GM12878 (cell line): ENCODE results near the gene GPC6. TPM values are rescaled to one million over a fixed set of nuclear protein-coding genes. Genes with fewer than 3 reads are reported as not detected.

Experiments used
- ATAC-seq: fragments of 200-7000 bp; cut with Tn5 transposase; 3 replicates; pipeline ENCODE4 v1.9.1; 2020; ENCODE audit warnings: mild to moderate bottlenecking, moderate library complexity
- BruUV-seq: library from RNA; stranded (reverse); fragments of 400-500 nt; replicated peaks from 2 replicates; lab custom pipeline; 2021; lab: Mats Ljungman, UMichigan
- CTCF ChIA-PET: fragments of 300-600 bp; sonication (Branson Sonifier 250); formaldehyde crosslinking; extraction: SDS; loops from one replicate; lab custom pipeline; 2021; ENCODE audit warnings: inconsistent platforms; lab: Yijun Ruan, JAX
- POLR2A ChIA-PET: fragments of 350-600 bp; formaldehyde crosslinking; extraction: SDS; loops from one replicate; lab custom pipeline; 2021; ENCODE audit warnings: inconsistent platforms; lab: Charles Lee
- RAD21 ChIA-PET: fragments of 300-600 bp; sonication (Branson Sonifier 250); formaldehyde crosslinking; loops from one replicate; lab custom pipeline; 2023; ENCODE audit warnings: antibody characterized with exemption; ENCODE audit not compliant: unreplicated experiment; lab: Charles Lee
- SMC1A ChIA-PET: fragments of 300-600 bp; sonication (Branson Sonifier 250); formaldehyde crosslinking; loops from one replicate; lab custom pipeline; 2023; ENCODE audit not compliant: unreplicated experiment, uncharacterized antibody; lab: Charles Lee
- DNase-seq: peaks from one replicate; pipeline ENCODE4 v3.0.0-alpha.2; 2011; ENCODE audit warnings: low read depth, low spot score
- FAIRE-seq: peaks from 3 replicates; lab custom pipeline; 2011; peaks lifted over from hg19 to GRCh38; lab: Jason Lieb, UNC
- H2AFZ ChIP-seq: 2 replicates; pipeline ENCODE4 v1.6.0; 2011; ENCODE audit warnings: low read depth, low read length, control low read depth; ENCODE audit not compliant: control insufficient read depth
- H3K27ac ChIP-seq: 2 replicates; pipeline ENCODE4 v1.5.1; 2011; ENCODE audit warnings: control low read depth; ENCODE audit not compliant: control insufficient read depth, insufficient read depth
- H3K27me3 ChIP-seq, 2 experiments: replicated peaks in 1 of 2; 2 replicates each; pipeline versions ENCODE4 v1.6.0 to v1.6.1; 2011; ENCODE audit warnings: low read length in 1 of 2; ENCODE audit not compliant: control insufficient read depth in 2 of 2, insufficient read depth in 2 of 2
- H3K36me3 ChIP-seq, 2 experiments: 2 replicates each; pipeline ENCODE4 v1.5.1; 2011; ENCODE audit warnings: low read length in 1 of 2; ENCODE audit not compliant: control insufficient read depth in 2 of 2, insufficient read depth in 2 of 2
- H3K4me1 ChIP-seq: 2 replicates; pipeline ENCODE4 v1.6.1; 2011; ENCODE audit warnings: mild to moderate bottlenecking, low read length, moderate library complexity, mixed read lengths; ENCODE audit not compliant: control insufficient read depth, insufficient read depth
- H3K4me2 ChIP-seq: 2 replicates; pipeline ENCODE4 v1.6.0; 2011; ENCODE audit warnings: control low read depth; ENCODE audit not compliant: control insufficient read depth, insufficient read depth
- H3K4me3 ChIP-seq: fragments of 200-600 bp; sonication (generic); 2 replicates; pipeline ENCODE4 v1.5.1; 2016
- H3K79me2 ChIP-seq: 2 replicates; pipeline ENCODE4 v1.6.0; 2011; ENCODE audit warnings: low read length; ENCODE audit not compliant: control insufficient read depth, insufficient read depth
- H3K9ac ChIP-seq: 2 replicates; pipeline ENCODE4 v1.8.0; 2011; ENCODE audit warnings: low read length, control low read depth, mixed read lengths; ENCODE audit not compliant: control insufficient read depth, insufficient read depth
- H3K9me3 ChIP-seq: replicated peaks from 3 replicates; pipeline ENCODE4 v1.5.1; 2011; ENCODE audit warnings: mild to moderate bottlenecking, low read length; ENCODE audit not compliant: control insufficient read depth, insufficient read depth
- H4K20me1 ChIP-seq: 2 replicates; pipeline ENCODE4 v1.6.0; 2011; ENCODE audit not compliant: control insufficient read depth, insufficient read depth
- BCL11A ChIP-seq: IDR thresholded peaks from 2 replicates; pipeline ENCODE4 v1.6.1; 2011; ENCODE audit warnings: low read depth, low read length
- CEBPB ChIP-seq, 2 experiments: fragments of 150-350 bp in 1 of 2; IDR thresholded peaks; 2 replicates each; pipeline ENCODE4 v1.6.1; 2012 to 2014; ENCODE audit warnings: low read depth in 2 of 2, low read length in 2 of 2, borderline replicate concordance in 1 of 2, inconsistent platforms in 1 of 2
- DPF2 ChIP-seq: fragments of 450-650 bp; IDR thresholded peaks from 2 replicates; pipeline ENCODE4 v1.6.1; 2017; ENCODE audit warnings: mild to moderate bottlenecking
- HCFC1 ChIP-seq: fragments of 150-350 bp; IDR thresholded peaks from 2 replicates; pipeline ENCODE4 v1.6.1; 2014; ENCODE audit warnings: low read length
- RB1 ChIP-seq: fragments of 450-650 bp; formaldehyde crosslinking; IDR thresholded peaks from 2 replicates; pipeline ENCODE4 v1.6.1; 2017; ENCODE audit warnings: mild to moderate bottlenecking, borderline replicate concordance
- STAT3 ChIP-seq: IDR thresholded peaks from 2 replicates; pipeline ENCODE4 v1.6.1; 2011; ENCODE audit warnings: low read depth, low read length, improper control_type of control experiment
- ZBTB11 ChIP-seq: fragments of 450-650 bp; formaldehyde crosslinking; IDR thresholded peaks from 2 replicates; pipeline ENCODE4 v1.5.0; 2022; ENCODE audit warnings: mild to moderate bottlenecking, missing genetic modification characterization
- ZNF384 ChIP-seq: IDR thresholded peaks from 2 replicates; pipeline ENCODE4 v1.6.1; 2012; ENCODE audit warnings: low read depth, mild to moderate bottlenecking, low read length, improper control_type of control experiment, borderline replicate concordance
- WGBS: methylation state at CpG from one replicate; pipeline ENCODE4 v1.1.6; 2016; ENCODE audit warnings: low lambda C conversion rate; ENCODE audit not compliant: insufficient replicate concordance, insufficient coverage; ENCODE audit errors: missing lambda C conversion rate; 5-methylcytosine and 5-hydroxymethylcytosine counted together
- in situ Hi-C: fragments of 300-500 bp; cut with MboI; formaldehyde crosslinking; loops from 9 replicates; pipeline ENCODE4 v1.14.3; 2018; ENCODE audit warnings: mixed read lengths
- intact Hi-C: fragments of 100-400 bp; cut with micrococcal nuclease; formaldehyde crosslinking; loops from one replicate; pipeline ENCODE4 v1.14.2; 2022; ENCODE audit not compliant: unreplicated experiment
- polyA plus RNA-seq, 11 experiments: library from polyadenylated mRNA; depleted of rRNA in 4 of 11; unstranded in 6 of 11; stranded (reverse) in 5 of 11; fragments of >200 nt; fragmentation: Nextera tagmentation in 4 of 11; fragmentation: Illumina TruSeq in 1 of 11; extraction: Ambion mirVana in 4 of 11; extraction: Trizol in 1 of 11; gene quantifications; 1 replicate in 1 of 11; 2 replicates in 10 of 11; pipeline versions ENCODE4 v1.2.1 to v1.2.3, GENCODE V29; 2011 to 2016; ENCODE audit warnings: inconsistent platforms in 2 of 11, missing spikeins in 2 of 11, low read depth in 1 of 11
- total RNA-seq, 4 experiments: library from RNA; depleted of rRNA in 3 of 4; stranded (reverse); fragments of >200 nt in 3 of 4; fragmentation: Illumina TruSeq in 1 of 4; extraction: Trizol in 1 of 4; gene quantifications; 2 replicates each; pipeline versions ENCODE4 v1.2.1 to v1.2.3, GENCODE V29; 2013 to 2021

Gene GPC6
- total and polyA plus RNA-seq, 10 of the 15 experiments (the other 5 are each of a cell fraction or from before 2014, with no cell fraction given): 0.03 to 0.04 (median 0.03) TPM; not detected in 7

- no peak for FAIRE-seq
- no peaks in the 10 kb centered on the region; the same call in 2 of the 3 replicates for H3K9me3 ChIP-seq
- intact Hi-C loops (no loop called here), in situ Hi-C loops (no loop called here)
- H2AFZ ChIP-seq: no peak overlapping the region
- SMC1A ChIA-PET: no interaction called here
- no peaks in the 10 kb centered on the region for H3K4me1 ChIP-seq
- no peaks in the 10 kb centered on the region for H3K27me3 ChIP-seq
- TF ChIP-seq CEBPB (IDR thresholded peaks at IDR 0.05; ENCODE audit: borderline replicate concordance in 1 of 2, low read depth in 2 of 2, low read length in 2 of 2) (no peak), STAT3 (no peak), DPF2 (no peak), ZNF384 (no peak)
- BruUV-seq: no TSS peak
- no peaks in the 10 kb centered on the region for H4K20me1 ChIP-seq
- POLR2A ChIA-PET: no interaction called here
- RAD21 ChIA-PET: no interaction called here
- no peaks in the 10 kb centered on the region for H3K36me3 ChIP-seq
- DNase-seq: no peak
- 0% methylated on average over 5 of the region's 5 CpGs for WGBS
- ATAC-seq: no peak
- H3K4me2 ChIP-seq: no peak overlapping the region
- CTCF ChIA-PET: no interaction called here
- no peak overlapping the region for H3K9ac ChIP-seq
- H3K4me3 ChIP-seq: no peak overlapping the region
- no peak overlapping the region for H3K27ac ChIP-seq
- no peaks in the 10 kb centered on the region for H3K79me2 ChIP-seq
Measured at GRCh38 chr13:93499991-93500390, 273.4 kb downstream of the GPC6 start.

- no TSS peak for BruUV-seq
- SMC1A ChIA-PET: no interaction called here
- no peak for FAIRE-seq
- 0% methylated on average over 1 of the region's 1 CpG for WGBS
- no peak for ATAC-seq
- Histone ChIP-seq H3K4me2 (no peak overlapping the region), H4K20me1 (no peaks in the 10 kb centered on the region), H3K79me2 (no peaks in the 10 kb centered on the region), H3K27me3 (no peaks in the 10 kb centered on the region), H3K9ac (no peak overlapping the region), H2AFZ (no peak overlapping the region), H3K36me3 (no peaks in the 10 kb centered on the region)
- no peak for DNase-seq
- intact Hi-C loops: no loop called here
- POLR2A ChIA-PET: no interaction called here
- CTCF ChIA-PET: no interaction called here
- RAD21 ChIA-PET: no interaction called here
- TF ChIP-seq ZBTB11 (CRISPR knock-in tag) (no peak), BCL11A (no peak), HCFC1 (no peak), RB1 (no peak)
- TF ChIP-seq, all 136 proteins: peak for 0
- no peaks in the 10 kb centered on the region for H3K9me3 ChIP-seq
- no peak overlapping the region for H3K27ac ChIP-seq
- no peaks in the 10 kb centered on the region for H3K4me1 ChIP-seq
- in situ Hi-C loops: no loop called here
- no peak overlapping the region for H3K4me3 ChIP-seq
Measured at GRCh38 chr13:93502071-93502470, 275.5 kb downstream of the GPC6 start.
